Thoracic aorta (tissue), 2 donors: Measurements from ENCODE around the gene DPYD. TPM values are rescaled to one million over a fixed set of nuclear protein-coding genes. Genes with fewer than 3 reads are reported as not detected.

Experiments
- ATAC-seq: fragments of 150-250 bp; one replicate; pipeline ENCODE4 v1.8.0; 2017; ENCODE audit warnings: low read depth; ENCODE audit not compliant: insufficient number of reproducible peaks, low FRiP score
- DNase-seq: peaks from one replicate; pipeline ENCODE4 v3.0.0-alpha.2; 2020; ENCODE audit warnings: low spot score
- H3K27ac ChIP-seq, 2 donors: fragments of 200-600 bp; sonication (generic); 1 replicate in 1 of 2; 2 replicates in 1 of 2; pipeline ENCODE4 v1.5.1; 2016; ENCODE audit warnings: mild to moderate bottlenecking in 2 of 2, moderate library complexity in 2 of 2
- H3K27me3 ChIP-seq: fragments of 200-600 bp; sonication (generic); replicated peaks from 2 replicates; pipeline ENCODE4 v1.6.0; 2016; ENCODE audit warnings: mild to moderate bottlenecking; ENCODE audit not compliant: insufficient read depth
- H3K36me3 ChIP-seq: fragments of 200-600 bp; sonication (generic); one replicate; pipeline ENCODE4 v1.5.1; 2016
- H3K4me1 ChIP-seq, 2 donors: fragments of 200-600 bp; sonication (generic); 1 replicate in 1 of 2; 2 replicates in 1 of 2; pipeline versions ENCODE4 v1.5.1 to v1.6.0; 2016; ENCODE audit warnings: low read depth in 2 of 2, mild to moderate bottlenecking in 1 of 2; ENCODE audit not compliant: control insufficient read depth in 1 of 2
- H3K4me3 ChIP-seq: fragments of 200-600 bp; sonication (generic); 2 replicates; pipeline ENCODE4 v1.5.1; 2016; ENCODE audit warnings: mild to moderate bottlenecking
- H3K9me3 ChIP-seq: fragments of 200-600 bp; sonication (generic); 2 replicates; pipeline ENCODE4 v1.5.1; 2016
- total RNA-seq, 2 donors: library from RNA; depleted of rRNA; stranded (reverse); fragments of >200 nt; gene quantifications; one replicate each; pipeline versions ENCODE4 v1.1.0 to v1.2.3, GENCODE V29; 2016
- TF ChIP-seq, protein P1 (sequence below): fragments of 200-600 bp; sonication (generic); IDR thresholded peaks from one replicate; pipeline ENCODE4 v1.5.1; 2019; ENCODE audit warnings: antibody characterized with exemption

DPYD gene
- total RNA-seq, 2 donors from 2014 or later: 29.1 to 44.2 TPM

DNA sequence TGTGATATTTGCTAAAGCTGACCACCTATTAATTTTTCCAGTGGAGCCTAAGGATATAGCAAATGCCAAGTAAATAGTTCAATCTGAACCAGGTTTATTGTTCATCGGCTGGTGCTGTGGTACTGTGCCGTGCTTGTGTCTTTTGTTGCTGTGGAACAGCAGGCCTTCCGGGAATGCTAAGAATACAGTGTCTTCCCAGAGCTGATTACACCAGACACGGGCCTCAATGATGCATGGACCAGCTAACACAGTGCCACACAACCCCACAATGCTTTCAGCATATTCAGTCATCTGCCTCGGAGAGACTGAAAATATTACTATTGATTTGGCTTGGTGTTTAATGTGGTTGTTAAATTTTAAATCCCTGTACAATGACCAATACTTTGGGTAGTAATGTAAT, 783.8 kb downstream of the DPYD start:
- Histone ChIP-seq H3K36me3 (no peaks in the 10 kb centered on the region), H3K27me3 (no peaks in the 10 kb centered on the region), H3K9me3 (no peaks in the 10 kb centered on the region), H3K4me1 (peaks cover 5 to 6% of the 10 kb centered on the region in 2 donors), H3K4me3 (no peak overlapping the region), H3K27ac (no peak overlapping the region)
- TF ChIP-seq, protein P1, sequence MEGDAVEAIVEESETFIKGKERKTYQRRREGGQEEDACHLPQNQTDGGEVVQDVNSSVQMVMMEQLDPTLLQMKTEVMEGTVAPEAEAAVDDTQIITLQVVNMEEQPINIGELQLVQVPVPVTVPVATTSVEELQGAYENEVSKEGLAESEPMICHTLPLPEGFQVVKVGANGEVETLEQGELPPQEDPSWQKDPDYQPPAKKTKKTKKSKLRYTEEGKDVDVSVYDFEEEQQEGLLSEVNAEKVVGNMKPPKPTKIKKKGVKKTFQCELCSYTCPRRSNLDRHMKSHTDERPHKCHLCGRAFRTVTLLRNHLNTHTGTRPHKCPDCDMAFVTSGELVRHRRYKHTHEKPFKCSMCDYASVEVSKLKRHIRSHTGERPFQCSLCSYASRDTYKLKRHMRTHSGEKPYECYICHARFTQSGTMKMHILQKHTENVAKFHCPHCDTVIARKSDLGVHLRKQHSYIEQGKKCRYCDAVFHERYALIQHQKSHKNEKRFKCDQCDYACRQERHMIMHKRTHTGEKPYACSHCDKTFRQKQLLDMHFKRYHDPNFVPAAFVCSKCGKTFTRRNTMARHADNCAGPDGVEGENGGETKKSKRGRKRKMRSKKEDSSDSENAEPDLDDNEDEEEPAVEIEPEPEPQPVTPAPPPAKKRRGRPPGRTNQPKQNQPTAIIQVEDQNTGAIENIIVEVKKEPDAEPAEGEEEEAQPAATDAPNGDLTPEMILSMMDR: no peak
- ATAC-seq (no peak), DNase-seq (no peak)

DNA sequence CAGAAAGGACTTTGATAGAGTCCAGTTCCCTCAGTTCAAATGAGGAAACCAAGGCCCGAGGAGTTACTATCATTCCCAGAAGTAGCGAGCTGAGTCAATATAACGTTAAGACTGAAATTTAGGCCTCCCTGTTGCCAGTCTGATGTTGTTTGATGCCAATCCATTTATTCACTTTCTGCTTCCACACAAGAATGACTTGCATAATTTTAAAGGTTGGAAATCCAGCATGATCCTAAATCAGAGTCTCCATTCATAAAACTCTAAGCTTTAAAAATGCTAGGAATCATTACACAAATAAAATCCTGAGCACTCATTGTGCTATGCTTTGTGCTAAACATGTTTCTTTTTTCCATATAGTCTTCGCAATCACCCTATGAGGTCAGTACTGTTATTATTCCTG, 784.9 kb downstream of the DPYD start:
- ATAC-seq (no peak), DNase-seq (no peak)
- Histone ChIP-seq H3K4me1 (peaks cover 5 to 6% of the 10 kb centered on the region in 2 donors), H3K9me3 (no peaks in the 10 kb centered on the region), H3K36me3 (no peaks in the 10 kb centered on the region), H3K27ac (no peak overlapping the region), H3K27me3 (no peaks in the 10 kb centered on the region), H3K4me3 (no peak overlapping the region)
- TF ChIP-seq, protein P1: no peak

DNA sequence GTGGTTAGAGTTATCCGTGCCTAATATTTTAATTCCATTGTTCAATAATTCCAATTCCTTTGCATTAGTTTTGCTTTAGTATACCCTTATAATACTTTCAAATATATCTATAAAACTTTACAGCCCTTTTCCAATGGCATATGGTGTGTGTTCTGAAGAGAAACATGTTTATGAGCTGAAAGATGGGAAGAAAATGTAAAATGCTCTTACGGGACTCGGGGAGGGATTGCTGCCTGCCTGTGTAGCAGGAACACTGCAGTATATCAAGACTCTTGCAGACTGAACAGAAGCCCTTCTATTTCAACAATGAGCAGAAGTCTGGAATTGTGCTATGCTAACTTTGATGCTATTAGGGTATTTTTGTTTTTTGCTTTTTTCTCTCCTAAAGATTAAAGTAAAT, 792.4 kb downstream of the DPYD start:
- ATAC-seq: no peak
- H3K27ac ChIP-seq: no peak overlapping the region

DNA sequence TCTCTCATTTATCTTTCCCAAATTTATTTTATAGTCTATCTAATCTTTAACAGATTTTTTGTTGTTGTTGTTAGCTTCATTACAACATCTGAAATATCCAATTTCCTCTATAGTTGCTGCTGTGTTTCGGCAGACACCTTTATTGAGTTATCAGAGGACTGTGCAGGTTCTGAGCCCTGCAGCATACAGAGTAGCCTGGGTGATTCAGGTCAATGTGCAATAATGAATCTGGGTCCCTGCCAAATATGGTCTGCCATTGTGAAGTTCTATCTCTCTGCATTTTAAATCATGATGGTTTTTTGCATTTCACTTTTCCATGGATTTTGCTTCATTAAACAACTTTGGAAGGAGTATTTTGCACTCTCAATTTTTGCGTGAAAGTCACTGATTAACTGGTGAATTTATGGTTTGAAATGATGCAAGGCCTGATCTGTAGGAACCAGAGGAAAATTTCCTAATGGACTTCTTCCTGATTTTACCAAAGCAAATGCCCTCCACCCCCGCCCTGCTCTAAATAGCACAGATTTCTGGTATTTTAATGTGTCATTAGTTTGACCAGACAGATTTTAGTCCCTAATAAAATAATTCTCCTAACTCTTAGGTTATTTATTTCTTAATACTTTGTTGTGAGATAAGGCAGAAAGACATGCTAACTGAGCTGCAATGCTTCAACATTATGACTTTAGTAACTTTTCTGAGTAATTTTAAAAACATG, 797.0 kb downstream of the DPYD start:
- Histone ChIP-seq H3K4me1 (no peaks in the 10 kb centered on the region), H3K9me3 (no peaks in the 10 kb centered on the region), H3K27me3 (no peaks in the 10 kb centered on the region), H3K36me3 (no peaks in the 10 kb centered on the region), H3K4me3 (no peak overlapping the region), H3K27ac (no peak overlapping the region)
- TF ChIP-seq, protein P1: no peak
- ATAC-seq (no peak), DNase-seq (no peak)

More for the DNA sequence above, 792.4 kb downstream of the DPYD start:
- H3K36me3 ChIP-seq: no peaks in the 10 kb centered on the region
- no peak overlapping the region for H3K4me3 ChIP-seq
- no peaks in the 10 kb centered on the region for H3K27me3 ChIP-seq
- no peaks in the 10 kb centered on the region for H3K9me3 ChIP-seq
- no peak for DNase-seq
- TF ChIP-seq, protein P1: no peak
- no peaks in the 10 kb centered on the region for H3K4me1 ChIP-seq

DNA sequence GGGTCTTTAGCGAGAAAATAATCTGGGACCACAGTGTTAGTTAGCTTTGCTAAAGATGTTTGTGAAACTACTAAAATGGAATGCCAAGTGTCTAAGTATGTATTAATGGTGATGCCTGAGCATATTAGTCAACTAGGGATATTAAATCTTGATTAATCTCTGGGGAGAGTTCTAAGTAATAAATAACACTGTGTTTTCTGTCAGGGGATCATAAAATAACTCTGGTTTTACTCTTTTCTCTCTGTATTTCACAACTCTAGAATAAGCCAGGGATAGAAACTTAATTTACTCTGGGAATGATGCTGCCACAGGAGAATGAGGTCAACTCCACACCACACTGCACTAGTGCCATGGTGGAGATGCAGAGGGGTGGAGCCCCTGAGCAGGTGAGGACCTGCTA, 800.0 kb downstream of the DPYD start:
- ATAC-seq: no peak
- Histone ChIP-seq H3K27ac (no peak overlapping the region), H3K36me3 (no peaks in the 10 kb centered on the region), H3K4me3 (no peak overlapping the region), H3K9me3 (no peaks in the 10 kb centered on the region), H3K4me1 (no peaks in the 10 kb centered on the region), H3K27me3 (no peaks in the 10 kb centered on the region)
- TF ChIP-seq, protein P1: no peak
- DNase-seq: no peak
